HEK293T (cell line): ENCODE results near the gene ADAMTS13.

Experiments used
- BHLHE40 ChIP-seq: fragments of 450-650 bp; IDR thresholded peaks from 2 replicates; pipeline ENCODE4 v1.6.1; 2016; ENCODE audit warnings: mild to moderate bottlenecking, moderate library complexity, borderline replicate concordance
- CTBP1 ChIP-seq: fragments of 450-650 bp; IDR thresholded peaks from 2 replicates; pipeline ENCODE4 v1.6.1; 2016; ENCODE audit warnings: borderline replicate concordance
- FOXA1 ChIP-seq: fragments of 450-650 bp; IDR thresholded peaks from 2 replicates; pipeline ENCODE4 v1.6.1; 2016; ENCODE audit warnings: mild to moderate bottlenecking
- NFRKB ChIP-seq: fragments of 450-650 bp; IDR thresholded peaks from 2 replicates; pipeline ENCODE4 v1.6.1; 2016; ENCODE audit warnings: mild to moderate bottlenecking, moderate library complexity
- SP1 ChIP-seq: fragments of 450-650 bp; IDR thresholded peaks from 2 replicates; pipeline ENCODE4 v1.6.1; 2017
- SUZ12 ChIP-seq: fragments of 450-650 bp; IDR thresholded peaks from 2 replicates; pipeline ENCODE4 v1.6.1; 2016; ENCODE audit warnings: mild to moderate bottlenecking

DNA sequence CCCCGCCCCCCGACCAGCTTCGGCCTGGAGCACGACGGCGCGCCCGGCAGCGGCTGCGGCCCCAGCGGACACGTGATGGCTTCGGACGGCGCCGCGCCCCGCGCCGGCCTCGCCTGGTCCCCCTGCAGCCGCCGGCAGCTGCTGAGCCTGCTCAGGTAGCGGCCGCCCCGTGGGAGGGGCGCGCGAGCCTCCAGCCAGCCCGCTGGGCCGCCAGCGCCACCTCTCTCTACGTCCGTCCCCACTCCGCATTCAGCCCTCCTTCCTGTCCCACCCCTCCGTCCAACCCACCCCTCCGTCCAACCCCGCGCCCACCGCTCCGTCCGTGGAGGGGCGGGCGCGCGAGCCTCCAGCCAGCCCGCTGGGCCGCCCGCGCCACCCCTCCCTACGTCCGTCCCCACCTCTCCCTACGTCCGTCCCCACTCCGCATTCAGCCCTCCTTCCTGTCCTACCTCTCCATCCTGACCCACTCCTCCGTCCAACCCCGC lies 6.5 kb downstream of the ADAMTS13 start:
- TF ChIP-seq FOXA1: no peak
- TF ChIP-seq BHLHE40: no peak
- no peak for TF ChIP-seq SP1
- no peak for TF ChIP-seq NFRKB
- TF ChIP-seq SUZ12: no peak
- no peak for TF ChIP-seq CTBP1
